Measurements from ENCODE around the gene RFC3. TPM values are rescaled to one million over a fixed set of nuclear protein-coding genes. Genes with fewer than 3 reads are reported as not detected.

The RFC3 gene
- total RNA-seq, 1 experiment from 2014 or later: 59.2 TPM

- Histone ChIP-seq H4K20me1 (ENCODE audit: control insufficient read depth, insufficient read depth, insufficient read length) (no peaks in the 10 kb centered on the region), H3K23me2 (ENCODE audit: insufficient read length, low read depth, low read length, poor library complexity, severe bottlenecking) (no peaks in the 10 kb centered on the region), H3T11ph (ENCODE audit: low read length) (no peak overlapping the region), H2AFZ (ENCODE audit: low read length) (no peak overlapping the region), H3K23ac (ENCODE audit: insufficient read length, low read depth, low read length) (no peak overlapping the region), H4K8ac (replicated peaks; ENCODE audit: insufficient read length, low read depth, low read length) (no peak overlapping the region), H2BK20ac (ENCODE audit: low read depth, low read length, poor library complexity, severe bottlenecking) (no peak overlapping the region), H2BK5ac (ENCODE audit: insufficient read length, low read length) (no peak overlapping the region), H3K14ac (ENCODE audit: insufficient read depth, low read length) (no peak overlapping the region), H3K4me2 (ENCODE audit: insufficient read depth, insufficient read length, low read length) (no peak overlapping the region), H3K56ac (ENCODE audit: insufficient read length, low read depth, low read length) (no peak overlapping the region), H3K9ac (ENCODE audit: extremely low read depth, insufficient read length, low read length) (no peak overlapping the region), H3K9me3 (ENCODE audit: control insufficient read depth, low read depth, low read length) (no peaks in the 10 kb centered on the region), H2BK15ac (ENCODE audit: low read depth, low read length) (no peak overlapping the region), H3K79me2 (ENCODE audit: insufficient read depth, low read length) (no peaks in the 10 kb centered on the region), H4K5ac (ENCODE audit: insufficient read length, low read depth, low read length) (no peak overlapping the region), H2AK5ac (ENCODE audit: insufficient read length, low read length) (no peak overlapping the region), H2BK12ac (ENCODE audit: insufficient read length, low read depth, low read length) (no peak overlapping the region), H4K91ac (ENCODE audit: insufficient read length, low read depth, low read length) (no peak overlapping the region), H3K27me3 (ENCODE audit: insufficient read depth, low read length) (no peaks in the 10 kb centered on the region; the same call in 1 of the 2 replicates), H3K79me1 (ENCODE audit: insufficient read depth, low read depth, low read length, poor library complexity, severe bottlenecking) (no peaks in the 10 kb centered on the region), H3K4me1 (ENCODE audit: insufficient read depth, low read length) (no peaks in the 10 kb centered on the region), H2BK120ac (ENCODE audit: low read depth, low read length, poor library complexity, severe bottlenecking) (no peak overlapping the region), H3K27ac (ENCODE audit: insufficient read length, low read depth, low read length) (no peak overlapping the region), H3K18ac (ENCODE audit: insufficient read length, low read depth, low read length) (no peak overlapping the region), H3K4ac (ENCODE audit: low read depth, low read length) (no peak overlapping the region)
- no peak overlapping the region for H3K4me3 Mint-ChIP-seq
- no peak for TF ChIP-seq CTCF (conservative IDR thresholded peaks at IDR 0.05)
- no peak for DNase-seq
- no peaks in the 10 kb centered on the region; a peak in 1 of 5 replicates for H3K9me3 Mint-ChIP-seq
- no CpG with 5 or more reads among the region's 10 CpGs for WGBS (ENCODE audit: extremely low coverage, insufficient read length, low lambda C conversion rate)
- peaks cover 3 to 7% (median 6%) of the 10 kb centered on the region in 3 experiments; a peak in 6 of 7 replicates for H3K36me3 Mint-ChIP-seq (ENCODE audit: insufficient read depth in 1 of 3, low read depth in 3 of 3)
- H3K27me3 Mint-ChIP-seq (ENCODE audit: low read depth): no peaks in the 10 kb centered on the region
- no peak overlapping the region for H3K27ac Mint-ChIP-seq
- peaks cover 0 to 3% of the 10 kb centered on the region in 2 experiments; a peak in 1 of 4 replicates for H3K4me1 Mint-ChIP-seq
These were observed 57.9 kb downstream of the RFC3 start for GRCh38 chr13:33875618-33876401.

All from H9 (cell line).